Bone marrow (tissue), 2 donors: ENCODE results near the gene ALG12.
"Not testable (repeated sequence)": the region's sequence is repeated elsewhere in the genome, so short reads cannot be mapped to it uniquely, and the experiment has no call there.

ENCODE experiments used
- DNase-seq, 2 donors: peaks; one replicate each; lab custom pipeline; 2025; lab: John Stamatoyannopoulos, UW

Gene ALG12

DNA sequence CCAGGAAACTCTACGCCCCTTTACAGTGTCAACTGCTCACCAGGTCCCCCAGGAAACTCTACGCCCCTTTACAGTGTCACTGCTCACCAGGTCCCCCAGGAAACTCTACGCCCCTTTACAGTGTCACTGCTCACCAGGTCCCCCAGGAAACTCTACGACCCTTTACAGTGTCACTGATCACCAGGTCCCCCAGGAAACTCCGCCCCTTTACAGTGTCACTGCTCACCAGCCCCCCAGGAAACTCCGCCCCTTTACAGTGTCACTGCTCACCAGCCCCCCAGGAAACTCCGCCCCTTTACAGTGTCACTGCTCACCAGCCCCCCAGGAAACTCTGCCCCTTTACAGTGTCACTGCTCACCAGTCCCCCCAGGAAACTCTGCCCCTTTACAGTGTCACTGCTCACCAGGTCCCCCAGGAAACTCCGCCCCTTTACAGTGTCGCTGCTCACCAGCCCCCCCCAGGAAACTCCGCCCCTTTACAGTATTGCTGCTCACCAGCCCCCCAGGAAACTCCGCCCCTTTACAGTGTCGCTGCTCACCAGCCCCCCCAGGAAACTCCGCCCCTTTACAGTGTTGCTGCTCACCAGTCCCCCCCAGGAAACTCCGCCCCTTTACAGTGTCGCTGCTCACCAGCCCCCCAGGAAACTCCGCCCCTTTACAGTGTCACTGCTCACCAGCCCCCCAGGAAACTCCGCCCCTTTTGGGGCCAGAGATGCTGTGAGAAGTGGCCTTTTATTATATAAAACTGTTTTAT is 27.0 kb upstream of the ALG12 start:
- DNase-seq, result not testable (repeated sequence)

- no peak for DNase-seq
These were observed 26.2 kb upstream of the ALG12 start for GRCh38 chr22:49944399-49944891.

DNA sequence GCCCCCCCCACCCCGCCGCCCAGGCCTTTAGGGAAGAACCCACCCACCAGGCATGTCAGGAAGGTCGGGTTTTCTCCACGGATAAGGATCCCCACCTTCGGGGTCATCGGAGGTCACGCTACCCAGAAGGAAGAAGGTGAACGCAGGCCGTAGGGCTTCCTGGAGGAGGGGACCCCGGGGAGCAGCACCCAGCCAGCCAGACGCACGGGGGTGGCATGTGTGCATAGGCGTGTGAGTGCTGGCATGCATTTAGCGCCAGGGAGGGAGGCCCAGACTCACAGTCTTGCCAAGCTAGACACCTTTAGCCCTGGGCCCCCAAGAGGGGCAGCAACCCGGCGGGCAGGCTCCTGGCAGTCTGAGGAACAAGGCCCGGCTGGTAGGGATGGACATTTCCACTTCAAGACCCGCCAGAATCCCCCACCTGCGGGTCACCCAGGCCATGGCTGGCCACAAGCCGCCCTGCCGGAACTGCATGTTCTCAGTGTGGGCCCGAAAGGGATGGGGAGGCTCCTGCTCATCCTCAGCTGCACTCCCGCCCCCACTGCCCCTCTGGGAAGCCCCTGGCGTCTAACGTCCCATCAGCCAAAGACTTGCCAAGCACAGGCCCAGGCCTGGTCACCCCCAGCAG is 25.6 kb upstream of the ALG12 start:
- DNase-seq, result no peak

DNA sequence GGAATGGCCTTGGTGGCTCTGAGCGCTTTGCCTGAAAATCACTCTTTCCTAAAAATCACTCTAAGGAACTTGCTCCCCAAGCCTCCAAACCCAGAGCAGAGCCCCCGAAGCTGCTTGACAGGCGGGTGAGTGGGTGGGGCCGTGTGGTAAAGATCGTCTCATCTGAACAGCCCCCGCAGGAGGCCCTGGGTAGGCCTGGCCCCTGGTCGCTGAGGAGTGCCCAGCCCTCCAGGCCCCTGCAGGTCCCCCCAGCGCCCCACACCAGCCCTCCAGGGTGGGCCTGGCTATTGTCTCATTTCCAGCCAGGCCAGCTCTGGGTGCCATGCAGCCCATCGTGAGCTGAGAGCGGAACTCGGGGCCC is 25.1 kb upstream of the ALG12 start:
- DNase-seq, result no peak

- no peak for DNase-seq
These were observed 24.5 kb upstream of the ALG12 start for GRCh38 chr22:49942565-49943404.

GRCh38 chr22:49941507-49942316 is 23.5 kb upstream of the ALG12 start:
- DNase-seq, result no peak

- no peak for DNase-seq
These were observed 20.4 kb upstream of the ALG12 start for GRCh38 chr22:49938565-49939136.

- DNase-seq, result no peak
These were observed 19.7 kb upstream of the ALG12 start for GRCh38 chr22:49937758-49938564.

- DNase-seq, result no peak
These were observed 18.9 kb upstream of the ALG12 start for GRCh38 chr22:49936973-49937757.

GRCh38 chr22:49936018-49936972 is 18.1 kb upstream of the ALG12 start:
- peak; percentile 83 to 99 for DNase-seq

- DNase-seq, result no peak
These were observed 17.3 kb upstream of the ALG12 start for GRCh38 chr22:49935561-49935960.

GRCh38 chr22:49934891-49935557 is 16.8 kb upstream of the ALG12 start:
- peak; percentile 67 to 82 for DNase-seq

DNA sequence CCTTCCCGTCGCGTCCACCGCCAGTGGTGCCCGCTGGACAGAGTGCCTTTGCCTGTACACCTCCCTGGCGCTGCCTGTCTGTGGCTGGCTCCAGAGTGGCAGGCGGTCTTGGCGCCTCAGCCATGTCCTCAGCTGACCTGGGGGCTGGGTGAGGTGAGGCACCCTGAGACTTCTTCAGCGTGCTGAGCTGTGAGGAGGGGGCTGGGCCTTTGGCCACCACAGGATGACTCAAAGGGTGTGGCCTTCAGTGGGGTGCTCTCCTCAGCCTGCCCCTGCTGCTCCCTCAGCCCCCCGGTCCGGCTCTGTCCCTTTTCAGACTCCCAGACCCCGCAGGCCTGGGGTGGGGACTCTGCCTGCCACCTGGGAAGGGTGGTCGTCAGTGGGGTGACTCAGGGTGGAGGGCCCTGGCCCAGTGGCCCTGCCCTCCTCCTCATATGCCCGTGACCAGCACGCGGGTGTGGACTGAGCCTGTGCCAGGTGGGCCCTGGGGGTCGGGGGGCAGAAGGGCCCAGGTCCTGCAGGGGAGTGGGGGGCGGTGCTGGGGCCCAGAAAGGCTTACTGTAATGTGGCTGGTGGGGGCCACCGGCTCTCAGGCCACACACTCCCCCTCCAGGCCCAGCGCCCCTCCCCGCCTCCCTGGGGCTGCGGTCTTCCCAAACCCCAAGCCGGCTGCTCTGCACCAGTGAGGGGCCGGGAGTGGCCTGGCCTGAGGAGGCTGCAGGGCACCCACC is 16.1 kb upstream of the ALG12 start:
- peak; percentile 11 to 55 for DNase-seq

- no peak for DNase-seq
These were observed 15.3 kb upstream of the ALG12 start for GRCh38 chr22:49933236-49934159.

- peak; percentile 38 to 90 for DNase-seq
These were observed 12.6 kb upstream of the ALG12 start for GRCh38 chr22:49930596-49931412.
